Measurements from ENCODE around the gene DLG4.
A peak's percentile ranks its signal among the peaks of the same experiment; 100 is the strongest.

The DLG4 gene

DNA sequence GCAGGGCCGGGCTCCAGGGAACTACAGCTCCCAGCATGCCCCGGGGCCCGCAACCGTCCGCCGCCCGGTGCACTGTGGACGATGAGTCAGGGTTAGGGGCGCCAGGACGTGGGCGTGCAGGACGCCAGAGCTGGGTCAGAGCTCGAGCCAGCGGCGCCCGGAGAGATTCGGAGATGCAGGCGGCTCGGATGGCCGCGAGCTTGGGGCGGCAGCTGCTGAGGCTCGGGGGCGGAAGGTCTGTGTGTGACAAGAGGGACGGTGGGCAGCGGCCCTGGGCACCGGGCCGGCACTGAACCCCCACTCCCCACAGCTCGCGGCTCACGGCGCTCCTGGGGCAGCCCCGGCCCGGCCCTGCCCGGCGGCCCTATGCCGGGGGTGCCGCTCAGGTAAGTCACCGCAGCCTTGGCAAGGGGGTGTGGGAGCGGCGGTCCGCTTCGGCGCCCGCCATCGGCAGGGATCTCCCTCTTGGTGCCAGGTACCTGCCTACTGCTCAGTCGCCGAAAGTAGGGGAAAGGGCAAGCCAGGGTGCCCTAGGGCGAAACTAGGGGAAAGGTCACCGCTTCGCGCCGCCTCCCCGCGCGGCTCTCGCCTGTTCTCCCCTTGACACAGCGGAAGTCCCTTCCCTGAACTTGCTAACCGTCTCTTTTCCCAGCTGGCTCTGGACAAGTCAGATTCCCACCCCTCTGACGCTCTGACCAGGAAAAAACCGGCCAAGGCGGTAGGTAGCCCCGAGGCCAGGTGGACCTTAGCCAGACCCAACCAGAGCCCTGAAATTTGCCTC, at the start of gene DLG4, which contains the start of gene ACADVL:
Gene DLG4 (minus strand): TSS at position 25 of the 781 bp plus-strand sequence.
Gene ACADVL (plus strand): TSS at position 127 of the 781 bp plus-strand sequence. CDS start 47 bp downstream, at position 174.
- DNase-seq (ENCODE audit: low spot score in 2 of 2) (peak; percentile 40 to 69), ATAC-seq (ENCODE audit: low read depth) (peak; percentile 69)
- H3K4me1 Mint-ChIP-seq = peaks cover 33% of the 10 kb centered on the region
- peak within 1 kb of the TSS; percentile 86 for H3K27ac Mint-ChIP-seq
- H3K36me3 Mint-ChIP-seq = peaks cover 9% of the 10 kb centered on the region
- H3K4me3 Mint-ChIP-seq = peak within 1 kb of the TSS; percentile 95
- peaks cover 4% of the 10 kb centered on the region for H3K27me3 Mint-ChIP-seq
- H3K9me3 Mint-ChIP-seq = no peaks in the 10 kb centered on the region

- H3K4me1 Mint-ChIP-seq = peaks cover 12% of the 10 kb centered on the region
- ATAC-seq (ENCODE audit: low read depth) (no peak), DNase-seq (ENCODE audit: low spot score in 2 of 2) (no peak)
- no peaks in the 10 kb centered on the region for H3K9me3 Mint-ChIP-seq
- H3K4me3 Mint-ChIP-seq = no peak overlapping the region
- H3K27ac Mint-ChIP-seq = no peak overlapping the region
- peaks cover 2% of the 10 kb centered on the region for H3K36me3 Mint-ChIP-seq
- H3K27me3 Mint-ChIP-seq = peaks cover 17% of the 10 kb centered on the region
Measured at GRCh38 chr17:7266784-7267183, 47.1 kb upstream of the DLG4 start.

DNA sequence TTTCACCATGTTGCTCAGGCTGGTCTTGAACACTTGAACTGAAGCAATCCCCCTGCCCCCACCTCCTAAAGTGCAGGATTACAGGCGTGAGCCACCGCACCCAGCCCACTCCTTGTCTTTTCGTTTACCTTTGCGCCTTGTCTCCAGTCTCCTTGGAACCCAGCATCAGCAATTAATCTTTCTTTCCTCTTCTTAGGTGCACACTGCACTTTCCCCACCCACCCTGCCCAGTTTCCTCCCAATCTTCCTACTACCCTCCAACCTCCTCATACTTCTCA, 44.1 kb upstream of the DLG4 start:
- peak overlapping the region; percentile 15 for H3K4me3 Mint-ChIP-seq
- H3K9me3 Mint-ChIP-seq = no peaks in the 10 kb centered on the region
- ATAC-seq (ENCODE audit: low read depth) (no peak), DNase-seq (ENCODE audit: low spot score in 2 of 2) (no peak)
- H3K27me3 Mint-ChIP-seq = peaks cover 15% of the 10 kb centered on the region
- peaks cover 2% of the 10 kb centered on the region for H3K36me3 Mint-ChIP-seq
- peaks cover 14% of the 10 kb centered on the region for H3K4me1 Mint-ChIP-seq
- H3K27ac Mint-ChIP-seq = no peak overlapping the region

DNA sequence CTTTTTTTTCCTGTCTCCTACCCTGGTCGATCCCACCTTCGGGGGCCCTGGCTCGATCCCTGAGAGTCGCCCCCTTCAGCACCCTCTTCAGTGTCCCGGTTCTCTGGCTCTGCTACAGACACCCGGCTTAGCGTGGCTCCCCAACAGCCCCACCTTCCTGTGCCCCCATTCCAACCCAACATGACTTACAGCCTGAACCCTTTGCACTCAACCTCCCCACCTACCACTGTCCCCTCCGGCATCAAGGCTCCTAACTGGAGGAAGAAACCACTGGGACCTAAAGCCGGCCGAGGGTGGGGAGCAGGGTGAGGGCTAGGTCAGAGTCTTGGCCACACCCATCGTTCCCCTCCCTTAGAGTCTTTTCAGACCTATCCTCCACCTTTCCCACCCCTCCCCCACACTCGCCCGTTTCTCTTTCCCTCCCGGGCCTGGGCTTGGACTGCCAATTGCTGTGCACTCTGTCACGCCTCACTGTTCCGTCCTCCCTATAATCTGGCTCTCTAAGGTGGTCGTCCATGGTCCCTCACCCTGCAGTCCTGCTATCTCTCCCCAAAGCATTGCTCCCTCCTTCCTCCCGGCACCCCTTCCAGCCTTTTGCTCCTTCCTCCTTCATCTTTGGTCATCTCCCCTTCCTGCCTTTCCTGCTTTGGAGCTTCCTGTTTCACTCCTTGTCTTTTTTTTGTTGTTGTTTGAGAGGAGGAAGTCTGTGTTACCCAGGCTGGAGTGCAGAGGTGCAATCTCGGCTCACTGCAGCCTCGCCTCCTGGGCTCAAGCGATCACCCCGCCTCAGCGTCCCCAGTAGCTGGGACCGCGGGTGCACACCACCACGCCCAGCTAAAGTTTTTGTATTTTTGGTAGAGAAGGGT, 43.5 kb upstream of the DLG4 start:
- Mint-ChIP-seq H3K27ac (peak overlapping the region; percentile 69), H3K4me3 (peak overlapping the region; percentile 85), H3K9me3 (no peaks in the 10 kb centered on the region), H3K4me1 (peaks cover 14% of the 10 kb centered on the region), H3K36me3 (peaks cover 2% of the 10 kb centered on the region), H3K27me3 (peaks cover 15% of the 10 kb centered on the region)
- DNase-seq (ENCODE audit: low spot score in 2 of 2) = no peak
- ATAC-seq (ENCODE audit: low read depth) = peak; percentile 18

DNA sequence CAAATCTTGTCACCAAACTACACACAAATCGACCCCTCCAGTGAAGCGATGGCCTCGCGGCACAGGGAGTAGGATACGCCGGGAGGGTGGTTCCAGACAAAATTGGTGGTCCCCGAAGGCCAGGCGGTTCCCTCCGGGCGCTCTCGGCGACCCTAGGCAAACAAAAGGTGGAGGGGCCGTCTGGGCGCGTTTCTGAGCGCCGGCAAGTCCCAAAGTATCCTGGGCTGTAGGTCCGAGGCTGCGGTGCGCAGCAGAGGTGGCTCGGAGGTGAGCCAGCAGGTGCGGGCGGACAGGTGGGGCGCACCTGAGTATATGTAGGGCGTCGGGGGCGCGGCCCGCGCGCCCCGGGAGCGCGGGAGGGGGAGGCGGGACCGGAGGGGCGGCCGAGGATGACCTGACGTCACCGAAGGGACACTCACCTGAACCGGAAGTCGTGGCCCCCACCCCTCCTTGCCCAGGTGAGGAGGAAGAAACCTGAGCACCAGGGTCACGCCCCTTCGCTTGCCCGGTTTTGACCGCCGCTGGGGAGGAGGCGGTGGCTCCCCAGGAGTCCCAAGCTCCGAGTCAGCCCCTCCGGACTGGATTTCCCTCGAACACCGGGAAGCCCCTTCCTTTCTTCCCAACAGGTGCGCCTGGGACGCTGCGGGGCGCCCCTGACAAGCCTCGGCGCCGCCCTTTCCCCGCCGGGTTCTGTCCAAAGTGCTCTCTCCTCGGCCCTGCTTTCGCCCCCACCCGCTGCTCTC, 42.7 kb upstream of the DLG4 start, which contains the start of gene CLDN7:
Gene CLDN7 (minus strand): TSS at position 287 of the 743 bp plus-strand sequence. CDS start 435 bp downstream, outside the sequence.
- ATAC-seq (ENCODE audit: low read depth) (peak; percentile 21), DNase-seq (ENCODE audit: low spot score in 2 of 2) (no peak)
- H3K36me3 Mint-ChIP-seq = peaks cover 2% of the 10 kb centered on the region
- H3K4me3 Mint-ChIP-seq = peak within 1 kb of the TSS; percentile 85
- H3K27me3 Mint-ChIP-seq = peaks cover 15% of the 10 kb centered on the region
- H3K9me3 Mint-ChIP-seq = no peaks in the 10 kb centered on the region
- peak within 1 kb of the TSS; percentile 69 for H3K27ac Mint-ChIP-seq
- peaks cover 14% of the 10 kb centered on the region for H3K4me1 Mint-ChIP-seq

DNA sequence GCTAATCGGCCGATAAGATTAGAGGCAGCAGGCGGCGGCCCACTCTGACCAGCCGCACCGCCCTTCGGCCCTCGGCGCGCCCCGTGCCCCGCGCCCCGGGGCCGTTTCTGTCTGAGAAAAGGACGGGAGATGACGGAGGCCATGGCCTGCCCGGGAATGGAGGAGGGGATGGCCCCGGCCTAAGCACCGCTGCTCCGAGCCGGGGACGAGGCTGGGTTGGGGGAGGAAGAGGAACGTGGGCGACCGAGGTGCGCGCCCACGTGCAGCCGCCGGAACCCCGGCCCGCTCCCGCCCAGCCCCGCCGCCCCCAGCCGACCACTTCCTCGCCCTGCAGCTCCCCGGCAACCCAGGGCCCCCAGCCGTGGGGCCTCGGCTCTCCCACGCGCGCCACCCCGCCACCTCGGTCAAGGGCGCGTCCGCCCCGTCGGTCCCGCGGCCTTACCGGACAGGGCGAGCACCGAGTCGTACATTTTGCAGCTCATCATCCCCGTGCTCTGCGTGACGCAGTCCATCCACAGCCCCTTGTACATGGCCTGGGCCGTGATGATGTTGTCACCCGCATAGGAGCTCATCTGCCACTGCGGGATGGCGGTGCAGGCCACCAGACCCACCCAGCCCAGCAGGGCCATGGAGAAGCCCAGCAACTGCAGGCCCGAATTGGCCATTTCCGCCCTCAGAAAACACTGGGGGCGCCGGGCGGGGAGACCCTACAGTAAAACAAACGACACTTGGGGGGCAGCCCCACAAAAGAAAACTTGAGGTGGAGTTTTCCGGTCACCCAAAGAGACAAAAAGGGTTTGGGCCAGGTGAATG, 41.9 kb upstream of the DLG4 start:
- Mint-ChIP-seq H3K36me3 (peaks cover 5% of the 10 kb centered on the region), H3K4me1 (peaks cover 14% of the 10 kb centered on the region), H3K9me3 (no peaks in the 10 kb centered on the region), H3K27me3 (peaks cover 12% of the 10 kb centered on the region), H3K27ac (no peak overlapping the region), H3K4me3 (peak overlapping the region; percentile 79)
- DNase-seq (ENCODE audit: low spot score in 2 of 2) (no peak), ATAC-seq (ENCODE audit: low read depth) (peak; percentile 51)

- no peak for DNase-seq (ENCODE audit: low spot score in 2 of 2)
- peaks cover 10% of the 10 kb centered on the region for H3K27me3 Mint-ChIP-seq
Measured at GRCh38 chr17:7260651-7261378, 41.2 kb upstream of the DLG4 start.

DNA sequence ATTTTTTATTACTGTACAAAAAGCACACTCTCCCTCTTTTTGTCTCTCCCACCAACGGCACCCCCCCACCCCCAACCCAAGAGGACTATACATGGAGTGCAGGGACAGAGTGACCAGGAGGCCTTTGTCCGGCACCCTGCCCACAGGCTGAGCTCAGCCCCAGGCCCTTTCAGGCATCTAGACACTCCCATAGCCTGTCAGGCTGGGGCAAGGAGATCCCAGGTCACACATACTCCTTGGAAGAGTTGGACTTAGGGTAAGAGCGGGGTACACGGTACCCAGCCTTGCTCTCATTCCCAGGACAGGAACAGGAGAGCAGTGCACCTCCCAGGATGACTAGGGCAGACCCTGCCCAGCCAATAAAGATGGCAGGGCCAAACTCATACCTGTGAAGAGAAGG, 40.5 kb upstream of the DLG4 start:
- Mint-ChIP-seq H3K4me3 (peak overlapping the region; percentile 43), H3K4me1 (peaks cover 14% of the 10 kb centered on the region), H3K9me3 (no peaks in the 10 kb centered on the region), H3K27ac (no peak overlapping the region), H3K36me3 (peaks cover 9% of the 10 kb centered on the region), H3K27me3 (peaks cover 10% of the 10 kb centered on the region)
- ATAC-seq (ENCODE audit: low read depth) (no peak), DNase-seq (ENCODE audit: low spot score in 2 of 2) (no peak)

More at GRCh38 chr17:7260651-7261378, 41.2 kb upstream of the DLG4 start:
- Mint-ChIP-seq H3K27ac (no peak overlapping the region), H3K4me1 (peaks cover 14% of the 10 kb centered on the region), H3K4me3 (peak overlapping the region; percentile 69), H3K9me3 (no peaks in the 10 kb centered on the region), H3K36me3 (peaks cover 9% of the 10 kb centered on the region)
- ATAC-seq (ENCODE audit: low read depth) = peak; percentile 38

- Mint-ChIP-seq H3K4me1 (peaks cover 14% of the 10 kb centered on the region), H3K27me3 (peaks cover 10% of the 10 kb centered on the region), H3K27ac (no peak overlapping the region), H3K4me3 (no peak overlapping the region), H3K36me3 (peaks cover 12% of the 10 kb centered on the region), H3K9me3 (no peaks in the 10 kb centered on the region)
- ATAC-seq (ENCODE audit: low read depth) (no peak), DNase-seq (ENCODE audit: low spot score in 2 of 2) (no peak)
Measured at GRCh38 chr17:7259555-7259889, 39.9 kb upstream of the DLG4 start.

GRCh38 chr17:7258731-7259554, 39.3 kb upstream of the DLG4 start:
- H3K27ac Mint-ChIP-seq = no peak overlapping the region
- H3K36me3 Mint-ChIP-seq = peaks cover 12% of the 10 kb centered on the region
- no peaks in the 10 kb centered on the region for H3K9me3 Mint-ChIP-seq
- ATAC-seq (ENCODE audit: low read depth) (no peak), DNase-seq (ENCODE audit: low spot score in 2 of 2) (no peak)
- H3K4me3 Mint-ChIP-seq = no peak overlapping the region
- peaks cover 13% of the 10 kb centered on the region for H3K4me1 Mint-ChIP-seq
- H3K27me3 Mint-ChIP-seq = peaks cover 9% of the 10 kb centered on the region

GRCh38 chr17:7256766-7257456, 37.3 kb upstream of the DLG4 start:
- no peak overlapping the region for H3K27ac Mint-ChIP-seq
- H3K4me1 Mint-ChIP-seq = peaks cover 13% of the 10 kb centered on the region
- no peak for ATAC-seq (ENCODE audit: low read depth)
- DNase-seq (ENCODE audit: low spot score in 2 of 2) = no peak
- no peaks in the 10 kb centered on the region for H3K27me3 Mint-ChIP-seq
- peaks cover 18% of the 10 kb centered on the region for H3K36me3 Mint-ChIP-seq
- no peak overlapping the region for H3K4me3 Mint-ChIP-seq
- no peaks in the 10 kb centered on the region for H3K9me3 Mint-ChIP-seq

GRCh38 chr17:7254511-7254910, 34.9 kb upstream of the DLG4 start:
- H3K36me3 Mint-ChIP-seq = peaks cover 18% of the 10 kb centered on the region
- ATAC-seq (ENCODE audit: low read depth) (no peak), DNase-seq (ENCODE audit: low spot score in 2 of 2) (no peak)
- no peak overlapping the region for H3K4me3 Mint-ChIP-seq
- H3K27me3 Mint-ChIP-seq = no peaks in the 10 kb centered on the region
- no peak overlapping the region for H3K27ac Mint-ChIP-seq
- H3K9me3 Mint-ChIP-seq = no peaks in the 10 kb centered on the region
- peaks cover 17% of the 10 kb centered on the region for H3K4me1 Mint-ChIP-seq

All from memory B cell (primary cell).